H1 (cell line): ENCODE data around the gene RAB32. TPM values are rescaled to one million over a fixed set of nuclear protein-coding genes. Genes with fewer than 3 reads are reported as not detected.

ENCODE experiments used
- CTCF ChIA-PET: fragments of 300-600 bp; sonication (Branson Sonifier 250); formaldehyde crosslinking; loops from one replicate; lab custom pipeline; 2021; ENCODE audit not compliant: partially characterized antibody; lab: Charles Lee
- POLR2A ChIA-PET: fragments of 300-600 bp; sonication (Branson Sonifier 250); formaldehyde crosslinking; loops from one replicate; lab custom pipeline; 2021; ENCODE audit warnings: inconsistent platforms; ENCODE audit not compliant: partially characterized antibody; lab: Charles Lee
- DNase-seq, 2 experiments: peaks; one replicate each; pipeline versions ENCODE4 v3.0.0 to v3.0.0-alpha.2; 2010 to 2022; ENCODE audit warnings: low spot score in 2 of 2, low read depth in 1 of 2, mixed read lengths in 1 of 2
- FAIRE-seq: peaks from 2 replicates; lab custom pipeline; 2011; peaks lifted over from hg19 to GRCh38; lab: Jason Lieb, UNC
- H2AFZ ChIP-seq: 2 replicates; pipeline ENCODE4 v1.8.1; 2012; ENCODE audit warnings: low read length, inconsistent platforms
- H2AK5ac ChIP-seq: 2 replicates; pipeline ENCODE4 v1.6.1; 2013; ENCODE audit warnings: low read depth, low read length
- H2BK120ac ChIP-seq: replicated peaks from 2 replicates; pipeline ENCODE3; 2013; ENCODE audit warnings: low read depth, low read length, inconsistent platforms
- H2BK12ac ChIP-seq: 2 replicates; pipeline ENCODE4 v1.6.1; 2013; ENCODE audit warnings: low read depth, low read length
- H2BK15ac ChIP-seq: 2 replicates; pipeline ENCODE4 v1.6.1; 2013; ENCODE audit warnings: low read length
- H2BK20ac ChIP-seq: 2 replicates; pipeline ENCODE4 v1.6.1; 2013; ENCODE audit warnings: low read length
- H2BK5ac ChIP-seq: 2 replicates; pipeline ENCODE4 v1.6.1; 2013; ENCODE audit warnings: low read depth, low read length
- H3K14ac ChIP-seq: 2 replicates; pipeline ENCODE4 v1.6.1; 2013; ENCODE audit warnings: inconsistent platforms; ENCODE audit not compliant: insufficient read length
- H3K18ac ChIP-seq: 2 replicates; pipeline ENCODE4 v1.6.1; 2013; ENCODE audit warnings: low read length; ENCODE audit errors: extremely low read depth
- H3K23ac ChIP-seq: 2 replicates; pipeline ENCODE4 v1.6.1; 2013; ENCODE audit warnings: inconsistent platforms; ENCODE audit not compliant: insufficient read length
- H3K23me2 ChIP-seq: 2 replicates; pipeline ENCODE4 v1.6.1; 2013; ENCODE audit warnings: low read depth, low read length
- H3K27ac ChIP-seq: 2 replicates; pipeline ENCODE4 v1.6.1; 2011; ENCODE audit warnings: low read depth, low read length, inconsistent platforms
- H3K27me3 ChIP-seq, 4 experiments: replicated peaks in 1 of 4; 1 replicate in 1 of 4; 2 replicates in 3 of 4; pipeline versions ENCODE4 v1.6.1 to v1.8.1; 2011 to 2013; ENCODE audit warnings: low read length in 3 of 4, mild to moderate bottlenecking in 3 of 4, inconsistent platforms in 2 of 4, mixed read lengths in 2 of 4, moderate library complexity in 1 of 4; ENCODE audit not compliant: control insufficient read depth in 3 of 4, insufficient read depth in 3 of 4; ENCODE audit errors: extremely low read depth in 1 of 4
- H3K36me3 ChIP-seq, 4 experiments: 2 replicates each; pipeline versions ENCODE4 v1.6.1 to v1.8.1; 2011 to 2013; ENCODE audit warnings: mild to moderate bottlenecking in 4 of 4, low read length in 3 of 4, moderate library complexity in 2 of 4, control low read depth in 1 of 4, inconsistent platforms in 1 of 4; ENCODE audit not compliant: insufficient read depth in 4 of 4, control insufficient read depth in 2 of 4
- H3K4ac ChIP-seq: replicated peaks from 2 replicates; pipeline ENCODE3; 2013; ENCODE audit warnings: low read length, low read depth, mixed read lengths, inconsistent platforms; ENCODE audit not compliant: insufficient read length
- H3K4me1 ChIP-seq, 4 experiments: replicated peaks in 1 of 4; 1 replicate in 1 of 4; 2 replicates in 3 of 4; pipeline versions ENCODE4 v1.6.1 to v1.8.1; 2011 to 2013; ENCODE audit warnings: low read length in 3 of 4, inconsistent platforms in 2 of 4, mixed read lengths in 1 of 4; ENCODE audit not compliant: insufficient read depth in 4 of 4, control insufficient read depth in 3 of 4
- H3K4me2 ChIP-seq, 2 experiments: 2 replicates each; pipeline versions ENCODE4 v1.6.1 to v1.8.1; 2011 to 2013; ENCODE audit warnings: low read depth in 2 of 2, low read length in 2 of 2, control low read depth in 1 of 2, inconsistent platforms in 1 of 2, mild to moderate bottlenecking in 1 of 2; ENCODE audit not compliant: insufficient read depth in 1 of 2
- H3K4me3 ChIP-seq, 4 experiments: fragments of 200-600, 300-600 bp in 1 of 4; sonication (generic), shearing (Covaris generic), sonication (Bioruptor Twin) in 1 of 4; 2 replicates each; pipeline versions ENCODE4 v1.5.1 to v1.8.1; 2011 to 2016; ENCODE audit warnings: low read length in 4 of 4, low read depth in 3 of 4, control low read depth in 2 of 4, inconsistent platforms in 2 of 4, mild to moderate bottlenecking in 2 of 4, mixed read lengths in 1 of 4, moderate library complexity in 1 of 4; ENCODE audit not compliant: insufficient read depth in 2 of 4; ENCODE audit errors: extremely low read depth in 1 of 4
- H3K56ac ChIP-seq: replicated peaks from 2 replicates; pipeline ENCODE3; 2013; ENCODE audit warnings: low read depth, mild to moderate bottlenecking, mixed read lengths, low read length, inconsistent platforms; ENCODE audit not compliant: insufficient read length
- H3K79me1 ChIP-seq: 2 replicates; pipeline ENCODE4 v1.6.1; 2013; ENCODE audit warnings: low read depth, low read length, control low read depth
- H3K79me2 ChIP-seq, 2 experiments: 2 replicates each; pipeline versions ENCODE4 v1.6.1 to v1.8.1; 2012 to 2013; ENCODE audit warnings: low read length in 2 of 2, mild to moderate bottlenecking in 2 of 2, inconsistent platforms in 1 of 2; ENCODE audit not compliant: insufficient read depth in 2 of 2, control insufficient read depth in 1 of 2
- H3K9ac ChIP-seq, 4 experiments: replicated peaks in 1 of 4; 1 replicate in 1 of 4; 2 replicates in 3 of 4; pipeline versions ENCODE4 v1.6.1 to v1.8.1; 2011 to 2013; ENCODE audit warnings: low read depth in 3 of 4, low read length in 3 of 4, control low read depth in 2 of 4, mild to moderate bottlenecking in 2 of 4, moderate library complexity in 2 of 4, inconsistent platforms in 1 of 4; ENCODE audit errors: extremely low read depth in 1 of 4
- H3K9me3 ChIP-seq, 2 experiments: 2 replicates each; pipeline versions ENCODE4 v1.6.1 to v1.8.1; 2012 to 2013; ENCODE audit warnings: mild to moderate bottlenecking in 2 of 2, moderate library complexity in 2 of 2, control low read depth in 1 of 2, inconsistent platforms in 1 of 2, low read depth in 1 of 2, low read length in 1 of 2, mixed read lengths in 1 of 2; ENCODE audit not compliant: insufficient read depth in 2 of 2
- H4K20me1 ChIP-seq, 2 experiments: replicated peaks in 1 of 2; 2 replicates each; pipeline versions ENCODE3 to v1.8.1; 2011 to 2013; ENCODE audit warnings: inconsistent platforms in 2 of 2, low read length in 2 of 2, mild to moderate bottlenecking in 1 of 2; ENCODE audit not compliant: insufficient read depth in 2 of 2, control insufficient read depth in 1 of 2
- H4K5ac ChIP-seq: 2 replicates; pipeline ENCODE4 v1.6.1; 2013; ENCODE audit warnings: low read length, low read depth, mixed read lengths, inconsistent platforms; ENCODE audit not compliant: insufficient read length
- H4K8ac ChIP-seq: 2 replicates; pipeline ENCODE4 v1.8.0; 2013; ENCODE audit warnings: mild to moderate bottlenecking, moderate library complexity, low read length, inconsistent platforms; ENCODE audit not compliant: insufficient read depth; ENCODE audit errors: extremely low read depth
- H4K91ac ChIP-seq: replicated peaks from 2 replicates; pipeline ENCODE3; 2013; ENCODE audit warnings: low read length, mixed read lengths, inconsistent platforms; ENCODE audit not compliant: insufficient read length
- RAD21 ChIP-seq, 2 experiments: IDR thresholded peaks in 1 of 2; conservative IDR thresholded peaks in 1 of 2; 2 replicates each; pipeline ENCODE4 v1.6.1; 2011; ENCODE audit warnings: low read depth in 2 of 2, low read length in 2 of 2, improper control_type of control experiment in 1 of 2, inconsistent platforms in 1 of 2, mild to moderate bottlenecking in 1 of 2, moderate library complexity in 1 of 2
- SP4 ChIP-seq: IDR thresholded peaks from 2 replicates; pipeline ENCODE4 v1.6.1; 2012; ENCODE audit warnings: low read length, inconsistent platforms
- polyA plus RNA-seq, 7 experiments: library from polyadenylated mRNA; depleted of rRNA in 3 of 7; stranded (reverse) in 5 of 7; unstranded in 2 of 7; fragments of >200 nt in 5 of 7; fragments of 200-250 nt in 2 of 7; gene quantifications; 1 replicate in 5 of 7; 2 replicates in 1 of 7; 4 replicates in 1 of 7; pipeline versions ENCODE4 v1.2.1 to v1.2.3, GENCODE V29; 2011 to 2013; ENCODE audit warnings: missing spikeins in 2 of 7, mixed read lengths in 2 of 7
- total RNA-seq: library from RNA; stranded (reverse); fragmentation: NEBNext Ultra II Directional; extraction: Animal tissue kit (Norgen Biotek cat#: 25700); gene quantifications from 2 replicates; pipeline ENCODE4 v1.2.1, GENCODE V29; 2021
- TF ChIP-seq, protein P1 (sequence below), 3 experiments: IDR thresholded peaks; 1 replicate in 2 of 3; 2 replicates in 1 of 3; pipeline versions ENCODE4 v1.5.1 to v1.6.1; 2011; ENCODE audit warnings: low read length in 3 of 3, mild to moderate bottlenecking in 3 of 3, inconsistent platforms in 2 of 3, low read depth in 1 of 3, moderate library complexity in 1 of 3; ENCODE audit not compliant: insufficient read depth in 1 of 3; ENCODE audit errors: control extremely low read depth in 1 of 3

Gene RAB32
- total and polyA plus RNA-seq, 2 of the 8 experiments (the other 6 are each of a cell fraction or from before 2014, with no cell fraction given) = 3.9 to 6.3 TPM

GRCh38 chr6:146526192-146526591 is 17.4 kb upstream of the RAB32 start:
- H4K8ac ChIP-seq = no peak overlapping the region
- no peak overlapping the region for H2BK120ac ChIP-seq
- DNase-seq (no peak), FAIRE-seq (no peak)
- H3K79me2 ChIP-seq = no peaks in the 10 kb centered on the region
- H4K5ac ChIP-seq = no peak overlapping the region
- H3K4me2 ChIP-seq = no peak overlapping the region
- H4K20me1 ChIP-seq = no peaks in the 10 kb centered on the region
- H4K91ac ChIP-seq = no peak overlapping the region
- no peaks in the 10 kb centered on the region for H3K23me2 ChIP-seq
- H3K4me3 ChIP-seq = no peak overlapping the region
- no peak overlapping the region for H3K9ac ChIP-seq
- no peaks in the 10 kb centered on the region for H3K79me1 ChIP-seq
- H2BK12ac ChIP-seq = no peak overlapping the region
- H3K4me1 ChIP-seq = no peaks in the 10 kb centered on the region
- no peak overlapping the region for H3K27ac ChIP-seq
- H2BK15ac ChIP-seq = no peak overlapping the region
- no peak overlapping the region for H2AK5ac ChIP-seq
- no peak overlapping the region for H2AFZ ChIP-seq
- no peaks in the 10 kb centered on the region for H3K36me3 ChIP-seq
- no peaks in the 10 kb centered on the region for H3K9me3 ChIP-seq
- TF ChIP-seq SP4 = no peak
- TF ChIP-seq, protein P1, sequence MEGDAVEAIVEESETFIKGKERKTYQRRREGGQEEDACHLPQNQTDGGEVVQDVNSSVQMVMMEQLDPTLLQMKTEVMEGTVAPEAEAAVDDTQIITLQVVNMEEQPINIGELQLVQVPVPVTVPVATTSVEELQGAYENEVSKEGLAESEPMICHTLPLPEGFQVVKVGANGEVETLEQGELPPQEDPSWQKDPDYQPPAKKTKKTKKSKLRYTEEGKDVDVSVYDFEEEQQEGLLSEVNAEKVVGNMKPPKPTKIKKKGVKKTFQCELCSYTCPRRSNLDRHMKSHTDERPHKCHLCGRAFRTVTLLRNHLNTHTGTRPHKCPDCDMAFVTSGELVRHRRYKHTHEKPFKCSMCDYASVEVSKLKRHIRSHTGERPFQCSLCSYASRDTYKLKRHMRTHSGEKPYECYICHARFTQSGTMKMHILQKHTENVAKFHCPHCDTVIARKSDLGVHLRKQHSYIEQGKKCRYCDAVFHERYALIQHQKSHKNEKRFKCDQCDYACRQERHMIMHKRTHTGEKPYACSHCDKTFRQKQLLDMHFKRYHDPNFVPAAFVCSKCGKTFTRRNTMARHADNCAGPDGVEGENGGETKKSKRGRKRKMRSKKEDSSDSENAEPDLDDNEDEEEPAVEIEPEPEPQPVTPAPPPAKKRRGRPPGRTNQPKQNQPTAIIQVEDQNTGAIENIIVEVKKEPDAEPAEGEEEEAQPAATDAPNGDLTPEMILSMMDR (IDR thresholded peaks at IDR 0.05; ENCODE audit: control extremely low read depth in 1 of 3, insufficient read depth in 1 of 3, low read depth in 1 of 3, low read length in 3 of 3) = peak in 1 of 3 experiments; percentile 14; a peak in 1 of 4 replicates
- TF ChIP-seq RAD21 (IDR thresholded peaks at IDR 0.05 in 1 of 2, conservative IDR thresholded peaks at IDR 0.05 in 1 of 2; ENCODE audit: low read depth in 2 of 2, low read length in 2 of 2) = peak; percentile 44 to 55
- H3K18ac ChIP-seq = no peak overlapping the region
- POLR2A ChIA-PET = interaction anchor here (0.9 kb wide), 1 partner anchor 18 kb away, joined by 3 read pairs; the partner anchor contains the start of gene RAB32
- H3K56ac ChIP-seq = no peak overlapping the region
- no peaks in the 10 kb centered on the region for H3K27me3 ChIP-seq
- H3K14ac ChIP-seq = no peak overlapping the region
- H3K23ac ChIP-seq = no peak overlapping the region
- no peak overlapping the region for H2BK20ac ChIP-seq
- CTCF ChIA-PET = interaction anchor here (0.6 to 1.3 kb wide), 5 partner anchors 10 to 770 kb away, joined by 3 to 5 read pairs (median 3); no protein-coding TSS in a partner anchor
- no peak overlapping the region for H3K4ac ChIP-seq
- H2BK5ac ChIP-seq = no peak overlapping the region
